Endothelial cell of umbilical vein (primary cell): Measurements from ENCODE around the gene ZNF334. TPM values are rescaled to one million over a fixed set of nuclear protein-coding genes. Genes with fewer than 3 reads are reported as not detected.

Experiments
- BruUV-seq: library from RNA; stranded (reverse); fragments of 400-500 nt; replicated peaks from 2 replicates; lab custom pipeline; 2021; lab: Mats Ljungman, UMichigan
- CTCF ChIA-PET: fragments of 300-600, 350-600 bp; sonication (Branson Sonifier 250); formaldehyde crosslinking; loops from one replicate; lab custom pipeline; 2021; ENCODE audit warnings: antibody characterized with exemption, inconsistent platforms; lab: Charles Lee
- POLR2A ChIA-PET: fragments of 300-600, 350-600 bp; sonication (Branson Sonifier 250); formaldehyde crosslinking; loops from one replicate; lab custom pipeline; 2021; ENCODE audit warnings: antibody characterized with exemption, inconsistent platforms; lab: Charles Lee
- DNase-seq: peaks from one replicate; pipeline ENCODE4 v3.0.0-alpha.2; 2011; ENCODE audit warnings: low read depth, low spot score
- FAIRE-seq: peaks from 2 replicates; lab custom pipeline; 2011; peaks lifted over from hg19 to GRCh38; lab: Jason Lieb, UNC
- H2AFZ ChIP-seq: 2 replicates; pipeline ENCODE4 v1.6.0; 2012; ENCODE audit warnings: low read depth, low read length, control low read depth, inconsistent platforms
- H3K27ac ChIP-seq: 2 replicates; pipeline ENCODE4 v1.5.1; 2011; ENCODE audit warnings: low read depth, mild to moderate bottlenecking, control low read depth, low read length, moderate library complexity; ENCODE audit not compliant: insufficient read depth
- H3K27me3 ChIP-seq, 2 experiments: 2 replicates each; pipeline versions ENCODE4 v1.6.0 to v1.6.1; 2011; ENCODE audit warnings: low read length in 2 of 2, mixed read lengths in 1 of 2; ENCODE audit not compliant: control insufficient read depth in 2 of 2, insufficient read depth in 2 of 2
- H3K36me3 ChIP-seq, 2 experiments: 2 replicates in 1 of 2; 3 replicates in 1 of 2; pipeline ENCODE4 v1.5.1; 2011; ENCODE audit warnings: low read length in 2 of 2, mild to moderate bottlenecking in 1 of 2, moderate library complexity in 1 of 2; ENCODE audit not compliant: control insufficient read depth in 2 of 2, insufficient read depth in 2 of 2; ENCODE audit errors: extremely low read depth in 1 of 2
- H3K4me1 ChIP-seq: 3 replicates; pipeline ENCODE4 v1.5.1; 2011; ENCODE audit warnings: mild to moderate bottlenecking, low read length; ENCODE audit not compliant: control insufficient read depth, insufficient read depth; ENCODE audit errors: extremely low read depth
- H3K4me2 ChIP-seq: 2 replicates; pipeline ENCODE4 v1.6.1; 2011; ENCODE audit warnings: low read length, control low read depth, mixed read lengths; ENCODE audit not compliant: insufficient read depth
- H3K4me3 ChIP-seq, 3 experiments: fragments of 200-600 bp in 1 of 3; sonication (generic), shearing (Covaris generic) in 1 of 3; replicated peaks in 1 of 3; 2 replicates each; pipeline ENCODE4 v1.5.1; 2011 to 2016; ENCODE audit warnings: control low read depth in 3 of 3, low read length in 3 of 3, mild to moderate bottlenecking in 2 of 3, inconsistent platforms in 1 of 3, low read depth in 1 of 3, moderate library complexity in 1 of 3; ENCODE audit not compliant: insufficient read depth in 1 of 3
- H3K79me2 ChIP-seq: 2 replicates; pipeline ENCODE4 v1.6.0; 2012; ENCODE audit warnings: low read length, inconsistent platforms; ENCODE audit not compliant: control insufficient read depth, insufficient read depth
- H3K9ac ChIP-seq: replicated peaks from 2 replicates; pipeline ENCODE3; 2011; ENCODE audit warnings: low read length, control low read depth; ENCODE audit not compliant: insufficient read depth; ENCODE audit errors: extremely low read depth
- H3K9me1 ChIP-seq: replicated peaks from 3 replicates; pipeline ENCODE4 v1.6.0; 2011; ENCODE audit warnings: mild to moderate bottlenecking, low read length; ENCODE audit not compliant: control insufficient read depth, insufficient read depth; ENCODE audit errors: extremely low read depth
- H3K9me3 ChIP-seq: replicated peaks from 2 replicates; pipeline ENCODE4 v1.5.1; 2012; ENCODE audit warnings: low read length, inconsistent platforms; ENCODE audit not compliant: control insufficient read depth, insufficient read depth
- H4K20me1 ChIP-seq: replicated peaks from 2 replicates; pipeline ENCODE3; 2011; ENCODE audit warnings: mild to moderate bottlenecking, low read length; ENCODE audit not compliant: control insufficient read depth, insufficient read depth; ENCODE audit errors: extremely low read depth
- CTCF ChIP-seq, 2 donors: IDR thresholded peaks; 1 replicate in 1 of 2; 2 replicates in 1 of 2; pipeline ENCODE4 v1.5.1; 2011; ENCODE audit warnings: low read length in 2 of 2, mild to moderate bottlenecking in 2 of 2, moderate library complexity in 2 of 2, control low read depth in 1 of 2, inconsistent platforms in 1 of 2, low read depth in 1 of 2; ENCODE audit not compliant: insufficient read depth in 1 of 2; ENCODE audit errors: extremely low read depth in 1 of 2
- EZH2 ChIP-seq: IDR thresholded peaks from 2 replicates; pipeline ENCODE4 v1.6.1; 2012; ENCODE audit warnings: borderline replicate concordance, low read depth, mild to moderate bottlenecking, moderate library complexity, low read length, inconsistent platforms; ENCODE audit not compliant: severe bottlenecking
- FOS ChIP-seq: IDR thresholded peaks from 2 replicates; pipeline ENCODE4 v1.6.1; 2011; ENCODE audit warnings: mild to moderate bottlenecking, low read length, moderate library complexity, borderline replicate concordance; ENCODE audit not compliant: insufficient read depth
- GATA2 ChIP-seq: IDR thresholded peaks from 2 replicates; pipeline ENCODE4 v1.7.0; 2011; ENCODE audit warnings: low read depth, mild to moderate bottlenecking, moderate library complexity, mixed read lengths, low read length; ENCODE audit not compliant: insufficient read length, insufficient read depth
- JUN ChIP-seq: IDR thresholded peaks from 2 replicates; pipeline ENCODE4 v1.6.1; 2011; ENCODE audit warnings: borderline replicate concordance, low read depth; ENCODE audit not compliant: insufficient read length, insufficient read depth
- MAX ChIP-seq: IDR thresholded peaks from 2 replicates; pipeline ENCODE4 v1.6.1; 2011; ENCODE audit not compliant: insufficient read depth, insufficient read length
- MYC ChIP-seq: IDR thresholded peaks from one replicate; pipeline ENCODE4 v1.6.1; 2011; ENCODE audit warnings: mild to moderate bottlenecking, low read depth, low read length
- POLR2A ChIP-seq: IDR thresholded peaks from 2 replicates; pipeline ENCODE4 v1.6.1; 2012; ENCODE audit warnings: low read depth, mild to moderate bottlenecking, control low read depth, low read length
- POLR2AphosphoS5 ChIP-seq: IDR thresholded peaks from 2 replicates; pipeline ENCODE4 v1.6.1; 2012; ENCODE audit warnings: low read depth, mild to moderate bottlenecking, control low read depth, low read length, moderate library complexity; ENCODE audit not compliant: insufficient read depth
- dilution Hi-C: fragments of 300-500 bp; cut with MboI; formaldehyde crosslinking; loops from one replicate; pipeline ENCODE4 v1.15.0; 2019; ENCODE audit warnings: low sequenced_read_pairs; ENCODE audit not compliant: extremely low pct_ligation_motif_present
- intact Hi-C: fragments of 100-400 bp; cut with micrococcal nuclease; formaldehyde crosslinking; loops from one replicate; pipeline ENCODE4 v1.10.0; 2022
- polyA plus RNA-seq, 4 experiments: library from polyadenylated mRNA; depleted of rRNA in 3 of 4; stranded (reverse) in 3 of 4; unstranded in 1 of 4; fragments of >200 nt; gene quantifications; 2 replicates each; pipeline versions ENCODE4 v1.2.1 to v1.2.3, GENCODE V29; 2011 to 2012; ENCODE audit warnings: missing spikeins in 1 of 4
- total RNA-seq: library from RNA; stranded (reverse); gene quantifications from 2 replicates; pipeline ENCODE4 v1.2.3, GENCODE V29; 2021

The ZNF334 gene
- total and polyA plus RNA-seq, 2 donors (not counting 3 experiments of a cell fraction or from before 2014, with no cell fraction given) = 0.08 to 1.6 TPM

GRCh38 chr20:46523108-46523507 is 9.7 kb upstream of the ZNF334 start:
- H3K79me2 ChIP-seq = no peaks in the 10 kb centered on the region
- BruUV-seq = no TSS peak
- H2AFZ ChIP-seq = no peak overlapping the region
- DNase-seq (no peak), FAIRE-seq (no peak)
- no peaks in the 10 kb centered on the region for H3K36me3 ChIP-seq
- H3K4me3 ChIP-seq = no peak overlapping the region
- no peaks in the 10 kb centered on the region for H3K27me3 ChIP-seq
- H3K9me1 ChIP-seq = no peaks in the 10 kb centered on the region
- no peaks in the 10 kb centered on the region for H3K9me3 ChIP-seq
- intact Hi-C loops = no loop called here
- no peak overlapping the region for H3K4me2 ChIP-seq
- TF ChIP-seq MAX = no peak
- TF ChIP-seq EZH2 = no peak
- TF ChIP-seq CTCF (IDR thresholded peaks at IDR 0.05; ENCODE audit: extremely low read depth in 1 of 2, insufficient read depth in 1 of 2, low read depth in 1 of 2, low read length in 2 of 2) = no peak
- TF ChIP-seq MYC = no peak
- TF ChIP-seq JUN = no peak
- TF ChIP-seq FOS = no peak
- no peak for TF ChIP-seq GATA2
- no peak for TF ChIP-seq POLR2AphosphoS5
- TF ChIP-seq POLR2A = no peak
- dilution Hi-C loops = no loop called here
- H3K27ac ChIP-seq = no peak overlapping the region
- CTCF ChIA-PET = interaction anchor here (2.4 to 5.9 kb wide), 2 partner anchors 158 to 229 kb away, joined by 7 to 49 read pairs; no protein-coding TSS in a partner anchor
- no peaks in the 10 kb centered on the region for H3K4me1 ChIP-seq
- POLR2A ChIA-PET = no interaction called here
- H4K20me1 ChIP-seq = no peaks in the 10 kb centered on the region
- H3K9ac ChIP-seq = no peak overlapping the region
